ENCODE data around the gene SLC25A40. TPM values are rescaled to one million over a fixed set of nuclear protein-coding genes. Genes with fewer than 3 reads are reported as not detected.

Gene SLC25A40
- total RNA-seq, 2 donors from 2014 or later, result 13.5 to 15.9 TPM

DNA sequence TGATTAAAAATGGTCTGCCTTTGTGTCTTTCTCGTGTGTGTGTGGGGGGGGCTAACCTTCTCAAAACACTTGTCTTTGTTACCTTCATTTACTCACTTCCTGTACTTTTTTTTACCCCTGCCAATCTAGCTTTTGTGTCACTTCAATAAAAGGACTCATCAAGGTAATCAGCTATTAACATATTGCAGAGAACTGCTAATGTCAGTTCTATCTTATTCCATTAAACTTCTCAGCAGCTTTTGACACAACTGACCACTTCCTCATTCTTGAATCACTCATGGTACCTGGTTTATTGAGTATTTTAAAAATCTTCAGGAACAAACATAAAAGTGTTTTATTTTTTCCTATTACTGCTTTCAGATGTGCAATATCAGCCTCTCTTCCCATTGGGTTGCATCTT lies 59.8 kb downstream of the SLC25A40 start:
- no peak for ATAC-seq (ENCODE audit: insufficient number of reproducible peaks, low FRiP score, low read depth)
- Histone ChIP-seq H3K27ac (no peak overlapping the region), H3K27me3 (replicated peaks; ENCODE audit: insufficient read depth) (no peaks in the 10 kb centered on the region), H3K4me1 (ENCODE audit: control insufficient read depth in 1 of 2, low read depth in 2 of 2) (no peaks in the 10 kb centered on the region), H3K36me3 (no peaks in the 10 kb centered on the region), H3K9me3 (no peaks in the 10 kb centered on the region), H3K4me3 (no peak overlapping the region)
- no peak for TF ChIP-seq CTCF (IDR thresholded peaks at IDR 0.05)
- no peak for DNase-seq (ENCODE audit: low spot score)

DNA sequence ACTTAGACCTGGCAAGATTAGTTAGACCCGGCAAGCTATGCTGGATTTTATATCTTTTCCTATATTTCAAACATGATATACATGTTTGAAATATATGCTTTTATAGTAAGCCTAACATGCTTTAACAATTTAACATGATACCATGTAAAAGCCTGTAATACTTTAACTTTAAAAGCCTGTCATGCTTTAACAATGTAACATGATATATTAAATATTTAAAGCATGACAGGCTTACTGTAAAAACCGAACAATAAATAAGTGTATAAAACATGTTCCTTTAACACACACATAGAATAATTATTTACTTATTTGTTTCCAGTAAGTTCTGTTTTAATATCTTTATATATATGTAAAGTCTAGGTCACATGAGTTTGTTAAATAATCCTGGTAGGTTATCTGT lies 65.4 kb downstream of the SLC25A40 start:
- H3K4me1 ChIP-seq (ENCODE audit: control insufficient read depth in 1 of 2, low read depth in 2 of 2), result no peaks in the 10 kb centered on the region
- no peaks in the 10 kb centered on the region for H3K36me3 ChIP-seq
- H3K9me3 ChIP-seq, result no peaks in the 10 kb centered on the region
- no peak for ATAC-seq (ENCODE audit: insufficient number of reproducible peaks, low FRiP score, low read depth)
- no peaks in the 10 kb centered on the region for H3K27me3 ChIP-seq (replicated peaks; ENCODE audit: insufficient read depth)
- H3K27ac ChIP-seq, result no peak overlapping the region
- no peak overlapping the region for H3K4me3 ChIP-seq
- no peak for DNase-seq (ENCODE audit: low spot score)
- TF ChIP-seq CTCF (IDR thresholded peaks at IDR 0.05), result no peak

DNA sequence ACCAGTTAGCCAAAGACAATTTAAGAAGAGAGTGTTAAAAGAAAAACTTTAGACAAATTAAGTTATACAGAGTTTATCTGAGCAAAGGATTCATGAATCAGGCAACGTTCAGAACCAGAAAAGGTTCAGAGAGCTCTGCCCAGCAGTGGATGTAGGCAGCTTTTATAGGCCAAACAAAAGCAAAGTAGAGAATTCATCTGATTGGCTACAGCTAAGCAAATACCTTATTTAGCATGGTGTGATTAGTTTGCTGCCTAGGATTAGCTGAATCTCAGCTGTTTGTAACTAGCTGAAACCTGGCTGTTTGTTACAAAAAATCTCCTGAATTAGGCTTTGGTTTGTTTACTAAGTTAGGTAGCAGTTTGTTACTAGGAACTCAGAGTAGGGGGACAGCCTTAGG lies 66.0 kb downstream of the SLC25A40 start:
- Histone ChIP-seq H3K36me3 (no peaks in the 10 kb centered on the region), H3K4me3 (no peak overlapping the region), H3K9me3 (no peaks in the 10 kb centered on the region), H3K27ac (no peak overlapping the region), H3K27me3 (replicated peaks; ENCODE audit: insufficient read depth) (no peaks in the 10 kb centered on the region), H3K4me1 (ENCODE audit: control insufficient read depth in 1 of 2, low read depth in 2 of 2) (no peaks in the 10 kb centered on the region)
- ATAC-seq (ENCODE audit: insufficient number of reproducible peaks, low FRiP score, low read depth) (no peak), DNase-seq (ENCODE audit: low spot score) (no peak)
- TF ChIP-seq CTCF (IDR thresholded peaks at IDR 0.05), result no peak

DNA sequence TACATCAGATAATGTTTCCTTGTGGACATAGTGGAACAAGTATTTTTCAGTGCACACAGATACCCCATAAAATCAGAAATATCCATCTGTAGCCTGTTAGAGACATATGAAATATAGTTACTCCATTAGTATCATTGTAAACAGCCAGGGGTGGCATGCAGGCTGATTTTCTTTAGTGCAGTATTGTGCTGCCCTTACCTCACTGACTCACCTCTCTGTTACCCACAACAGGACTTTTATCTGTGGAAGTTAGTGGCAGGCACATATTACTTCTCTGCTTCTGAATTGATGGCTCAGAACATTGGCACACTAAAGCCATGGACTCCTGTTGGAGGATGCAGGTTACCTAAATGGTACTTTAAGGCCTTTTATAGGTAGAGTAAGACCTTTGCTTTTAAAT lies 70.0 kb downstream of the SLC25A40 start:
- Histone ChIP-seq H3K27ac (no peak overlapping the region), H3K4me1 (ENCODE audit: control insufficient read depth in 1 of 2, low read depth in 2 of 2) (no peaks in the 10 kb centered on the region), H3K4me3 (no peak overlapping the region), H3K9me3 (no peaks in the 10 kb centered on the region), H3K27me3 (replicated peaks; ENCODE audit: insufficient read depth) (no peaks in the 10 kb centered on the region), H3K36me3 (no peaks in the 10 kb centered on the region)
- ATAC-seq (ENCODE audit: insufficient number of reproducible peaks, low FRiP score, low read depth), result no peak
- no peak for DNase-seq (ENCODE audit: low spot score)
- no peak for TF ChIP-seq CTCF (IDR thresholded peaks at IDR 0.05)

- no peak for ATAC-seq (ENCODE audit: insufficient number of reproducible peaks, low FRiP score, low read depth)
- no peaks in the 10 kb centered on the region for H3K27me3 ChIP-seq (replicated peaks; ENCODE audit: insufficient read depth)
- H3K27ac ChIP-seq, result no peak overlapping the region
- H3K4me3 ChIP-seq, result no peak overlapping the region
- no peaks in the 10 kb centered on the region for H3K36me3 ChIP-seq
- no peak for DNase-seq (ENCODE audit: low spot score)
- peak; percentile 47 for TF ChIP-seq CTCF (IDR thresholded peaks at IDR 0.05)
- no peaks in the 10 kb centered on the region for H3K9me3 ChIP-seq
- H3K4me1 ChIP-seq (ENCODE audit: control insufficient read depth in 1 of 2, low read depth in 2 of 2), result no peaks in the 10 kb centered on the region
These were observed 78.3 kb downstream of the SLC25A40 start for GRCh38 chr7:87797798-87798403.
